Tibial nerve (tissue), 3 donors: Measurements from ENCODE around the gene ADAMTS4.

Source experiments
- EP300 ChIP-seq, 2 donors: sonication (generic); formaldehyde crosslinking; IDR thresholded peaks; one replicate each; pipeline ENCODE4 v1.6.1; 2017; ENCODE audit warnings: antibody characterized with exemption in 2 of 2, mild to moderate bottlenecking in 1 of 2
- POLR2A ChIP-seq, 2 donors: fragments of 450-650 bp; IDR thresholded peaks; one replicate each; pipeline ENCODE4 v1.6.1; 2017; ENCODE audit warnings: antibody characterized with exemption in 2 of 2, mild to moderate bottlenecking in 2 of 2, moderate library complexity in 2 of 2

DNA sequence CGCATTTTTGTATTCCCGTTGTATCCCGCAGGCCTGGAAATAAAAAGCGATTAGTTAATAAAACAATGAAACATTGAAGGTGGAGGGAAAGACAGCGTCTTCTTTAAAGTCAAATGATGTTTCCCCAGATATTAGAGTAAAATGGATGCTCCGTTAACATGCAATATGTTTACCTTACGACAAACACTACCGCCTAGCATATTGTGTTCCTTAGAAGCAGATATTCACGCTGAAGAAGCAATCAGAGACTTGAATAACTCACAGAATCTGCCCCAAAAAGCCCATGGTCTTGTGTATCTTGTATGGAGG is 21.0 kb downstream of the ADAMTS4 start:
- TF ChIP-seq POLR2A (IDR thresholded peaks at IDR 0.05) = no peak
- no peak for TF ChIP-seq EP300 (IDR thresholded peaks at IDR 0.05)
